ENCODE results near the gene MAGEC2. TPM values are rescaled to one million over a fixed set of nuclear protein-coding genes. Genes with fewer than 3 reads are reported as not detected.

The MAGEC2 gene
- not detected in 5 replicates for total RNA-seq (2022; extraction: Qiagen RNA extraction)

DNA sequence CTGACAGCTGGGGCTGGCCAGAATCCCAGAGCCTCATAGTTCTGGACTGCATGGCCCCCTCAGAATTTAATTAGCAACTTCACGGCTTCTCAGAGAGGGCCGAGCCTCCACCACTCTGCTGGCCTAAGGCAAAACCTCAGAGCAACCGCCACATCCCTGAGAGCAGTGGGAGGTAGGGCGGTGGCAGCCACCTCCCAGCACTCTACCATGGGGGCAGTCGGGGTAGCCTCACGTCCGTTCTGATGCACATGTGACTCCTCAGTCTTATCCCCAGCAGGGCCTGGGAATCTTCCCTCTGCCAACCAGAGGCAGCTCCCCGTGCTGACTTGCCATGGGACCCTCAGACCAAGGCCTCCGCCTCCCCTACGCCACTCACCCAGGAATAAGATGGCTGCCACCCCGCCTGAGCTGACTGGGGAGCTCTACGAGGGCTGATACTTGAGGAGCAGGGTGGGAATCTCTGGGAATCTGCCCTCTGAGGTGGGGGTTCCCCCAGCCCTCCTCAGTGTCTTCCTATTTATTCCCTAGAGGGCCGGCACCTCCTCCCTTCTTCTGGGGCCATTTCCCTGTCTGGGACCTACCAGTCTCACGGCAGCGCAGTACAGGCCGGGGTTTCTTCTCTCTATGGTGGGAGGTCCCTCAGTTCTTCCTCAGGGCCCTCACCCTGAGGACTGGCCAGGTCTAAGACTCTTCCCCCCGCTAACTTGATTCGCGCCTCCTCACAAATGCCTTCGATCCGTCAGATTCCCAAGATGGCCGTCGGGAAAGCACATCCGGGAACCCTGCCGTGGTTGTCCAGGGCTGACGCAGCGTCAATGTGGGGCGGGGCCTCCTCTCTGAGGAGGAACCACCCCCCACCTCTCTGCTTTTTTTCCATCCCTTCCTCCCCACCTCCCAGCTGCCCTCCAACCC lies at the start of gene MAGEC2:
Gene MAGEC2, minus strand, starts transcription at position 769 of the 912 bp plus-strand sequence. CDS start 1,303 bp downstream, outside the sequence.

